GM12872 (cell line): ENCODE data around the gene TDRD6.
A peak's percentile ranks its signal among the peaks of the same experiment; 100 is the strongest.

Experiments used
- TF ChIP-seq, protein P1 (sequence below): IDR thresholded peaks from 3 replicates; pipeline ENCODE4 v1.5.1; 2011; ENCODE audit warnings: low read depth, mild to moderate bottlenecking, low read length, moderate library complexity; ENCODE audit not compliant: insufficient read depth

TDRD6 gene

DNA sequence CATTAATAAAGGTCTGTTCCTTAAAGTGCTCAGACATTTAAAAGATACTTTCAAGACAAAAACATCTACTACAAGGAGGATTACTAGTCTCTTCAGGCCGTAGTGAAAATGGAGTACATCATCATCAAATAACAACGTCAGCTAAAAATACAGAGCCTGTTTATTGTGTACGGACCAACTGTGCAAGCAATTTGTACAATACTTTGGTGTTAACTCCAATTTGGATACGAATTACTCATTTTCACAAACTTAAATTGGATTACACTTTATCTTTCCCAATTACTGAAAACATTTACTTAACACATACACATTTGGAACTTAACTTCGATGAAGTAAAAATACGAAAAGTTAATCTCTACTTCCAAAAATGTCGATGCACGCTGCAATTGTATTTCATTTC is 35.9 kb upstream of the TDRD6 start:
- TF ChIP-seq, protein P1, sequence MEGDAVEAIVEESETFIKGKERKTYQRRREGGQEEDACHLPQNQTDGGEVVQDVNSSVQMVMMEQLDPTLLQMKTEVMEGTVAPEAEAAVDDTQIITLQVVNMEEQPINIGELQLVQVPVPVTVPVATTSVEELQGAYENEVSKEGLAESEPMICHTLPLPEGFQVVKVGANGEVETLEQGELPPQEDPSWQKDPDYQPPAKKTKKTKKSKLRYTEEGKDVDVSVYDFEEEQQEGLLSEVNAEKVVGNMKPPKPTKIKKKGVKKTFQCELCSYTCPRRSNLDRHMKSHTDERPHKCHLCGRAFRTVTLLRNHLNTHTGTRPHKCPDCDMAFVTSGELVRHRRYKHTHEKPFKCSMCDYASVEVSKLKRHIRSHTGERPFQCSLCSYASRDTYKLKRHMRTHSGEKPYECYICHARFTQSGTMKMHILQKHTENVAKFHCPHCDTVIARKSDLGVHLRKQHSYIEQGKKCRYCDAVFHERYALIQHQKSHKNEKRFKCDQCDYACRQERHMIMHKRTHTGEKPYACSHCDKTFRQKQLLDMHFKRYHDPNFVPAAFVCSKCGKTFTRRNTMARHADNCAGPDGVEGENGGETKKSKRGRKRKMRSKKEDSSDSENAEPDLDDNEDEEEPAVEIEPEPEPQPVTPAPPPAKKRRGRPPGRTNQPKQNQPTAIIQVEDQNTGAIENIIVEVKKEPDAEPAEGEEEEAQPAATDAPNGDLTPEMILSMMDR: no peak

DNA sequence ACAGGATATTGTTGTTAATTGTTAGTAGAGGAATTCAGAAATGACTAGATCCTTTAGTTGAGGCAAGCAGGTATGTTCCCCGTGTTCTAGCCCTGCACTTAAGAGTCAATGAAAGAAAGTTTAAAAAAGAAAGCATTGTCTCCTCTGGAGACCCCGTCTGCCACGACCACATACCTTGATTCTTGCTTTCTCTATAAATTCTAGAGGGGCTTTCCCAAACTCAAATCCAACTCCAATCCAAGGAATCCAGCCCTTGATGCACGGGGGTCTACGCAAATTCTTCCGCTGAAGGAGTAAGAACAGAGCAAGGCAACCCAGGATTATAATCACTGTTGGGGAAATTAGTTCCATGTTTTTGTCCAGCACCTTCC is 35.5 kb upstream of the TDRD6 start:
- TF ChIP-seq, protein P1: no peak

DNA sequence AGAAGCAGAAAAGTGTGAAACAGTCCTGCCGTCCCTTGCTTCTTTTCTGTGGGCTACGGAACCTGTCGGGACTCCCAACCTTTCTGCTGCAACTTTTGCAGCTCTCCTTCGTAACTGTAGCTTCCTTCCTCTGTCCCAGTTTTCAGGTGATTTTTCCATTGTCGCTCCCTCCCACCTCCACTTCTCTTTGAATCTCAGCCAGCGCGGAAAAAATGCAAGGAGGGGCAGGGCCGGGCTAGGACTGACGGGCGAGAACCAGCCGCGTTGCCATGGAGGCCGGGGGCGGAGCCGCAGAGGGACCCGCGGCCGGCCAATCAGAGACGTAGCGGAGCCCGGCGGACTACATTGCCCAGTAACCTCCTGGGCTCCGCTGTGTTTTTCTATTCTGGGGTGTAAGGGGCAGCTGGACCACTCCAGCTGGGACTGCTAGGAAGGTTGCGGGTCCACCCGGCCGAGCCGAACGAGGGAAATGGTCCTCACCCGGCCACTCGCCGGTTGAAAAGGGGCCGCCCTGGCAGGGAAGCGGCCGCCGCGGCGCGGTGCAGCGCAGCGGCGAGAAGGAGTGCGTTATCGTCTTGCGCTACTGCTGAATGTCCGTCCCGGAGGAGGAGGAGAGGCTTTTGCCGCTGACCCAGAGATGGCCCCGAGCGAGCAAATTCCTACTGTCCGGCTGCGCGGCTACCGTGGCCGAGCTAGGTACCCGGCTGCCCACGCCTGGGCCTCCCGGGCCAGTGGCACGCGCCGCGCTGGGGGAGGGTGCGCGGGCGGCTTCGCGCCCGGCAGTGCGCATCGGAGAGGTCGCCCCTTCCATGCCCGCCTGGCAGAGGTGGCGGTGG is 34.9 kb upstream of the TDRD6 start, which contains the start of the genes CYP39A1 and SLC25A27:
Gene CYP39A1 (minus strand): TSS at position 216 of the 836 bp plus-strand sequence. CDS start 236 bp downstream, outside the sequence.
Gene SLC25A27 (plus strand): TSS at position 373 of the 836 bp plus-strand sequence. CDS start 218 bp downstream, at position 591.
- TF ChIP-seq, protein P1: no peak

DNA sequence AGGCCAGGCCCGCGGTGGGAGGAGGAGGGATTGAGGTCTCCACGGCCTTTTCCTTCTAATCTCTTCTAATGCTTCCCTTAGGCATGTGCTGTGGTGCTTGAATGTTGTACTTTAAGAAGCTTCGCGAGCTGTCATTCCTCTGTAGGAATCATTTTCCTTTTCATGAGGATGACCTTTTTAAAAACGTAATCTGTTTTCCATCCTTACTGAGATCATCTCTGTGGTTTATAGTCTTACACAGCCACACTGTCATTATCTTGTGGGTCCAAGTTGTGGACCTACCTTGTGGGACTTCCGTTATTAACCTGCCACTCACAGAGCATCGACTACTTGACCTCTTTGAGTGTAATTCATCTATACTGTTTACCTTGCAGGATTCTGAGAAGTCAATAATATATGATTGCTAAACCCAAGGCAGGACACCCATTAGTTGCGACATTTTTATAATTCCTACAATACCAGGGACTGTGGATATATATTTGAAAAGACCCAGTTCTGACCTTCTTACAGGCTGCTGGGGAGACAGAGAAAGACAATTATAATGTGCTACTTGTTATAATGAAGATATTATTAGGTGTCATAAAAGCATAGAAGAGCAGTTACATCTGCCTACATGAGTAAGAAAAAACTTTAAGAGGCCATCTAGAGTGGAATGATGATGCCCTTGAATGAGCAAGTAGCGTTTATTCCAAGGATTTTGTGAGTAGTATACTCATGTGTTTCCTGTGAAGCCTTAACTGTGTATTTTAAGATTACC is 34.1 kb upstream of the TDRD6 start:
- TF ChIP-seq, protein P1: no peak

DNA sequence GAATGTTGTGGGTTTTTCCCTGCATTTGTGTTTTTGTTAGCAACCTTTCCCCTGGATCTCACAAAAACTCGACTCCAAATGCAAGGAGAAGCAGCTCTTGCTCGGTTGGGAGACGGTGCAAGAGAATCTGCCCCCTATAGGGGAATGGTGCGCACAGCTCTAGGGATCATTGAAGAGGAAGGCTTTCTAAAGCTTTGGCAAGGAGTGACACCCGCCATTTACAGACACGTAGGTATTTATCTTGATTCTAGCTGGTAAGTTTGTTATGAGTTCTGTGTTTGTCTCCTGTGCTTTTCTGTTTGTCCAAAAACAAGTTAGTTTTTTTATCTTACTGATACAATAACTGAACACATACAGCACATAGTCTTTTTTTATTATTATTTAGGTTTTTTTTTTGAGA is 31.9 kb upstream of the TDRD6 start:
- TF ChIP-seq, protein P1: 0 out of 3 replicates have a peak, but pooled peaks have one; percentile 7

DNA sequence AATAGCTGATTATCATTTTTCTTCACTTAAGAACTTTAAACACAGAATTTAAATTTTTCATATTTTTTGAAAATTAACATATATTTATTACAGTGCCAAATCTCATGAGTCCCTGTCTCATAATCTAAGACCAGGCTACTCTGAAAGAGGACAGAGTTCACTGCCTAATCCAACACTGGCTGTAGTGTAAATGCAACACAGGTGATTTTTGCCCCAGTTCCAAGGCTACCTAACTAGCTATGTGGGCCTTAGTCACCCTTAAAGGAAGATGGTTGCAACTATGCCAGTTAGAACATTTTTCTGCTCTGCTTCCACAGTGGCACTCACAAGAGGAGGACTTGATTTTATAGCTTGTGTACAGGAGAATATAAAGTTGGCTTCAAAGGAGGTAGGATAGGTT is 30.0 kb upstream of the TDRD6 start:
- TF ChIP-seq, protein P1: no peak

DNA sequence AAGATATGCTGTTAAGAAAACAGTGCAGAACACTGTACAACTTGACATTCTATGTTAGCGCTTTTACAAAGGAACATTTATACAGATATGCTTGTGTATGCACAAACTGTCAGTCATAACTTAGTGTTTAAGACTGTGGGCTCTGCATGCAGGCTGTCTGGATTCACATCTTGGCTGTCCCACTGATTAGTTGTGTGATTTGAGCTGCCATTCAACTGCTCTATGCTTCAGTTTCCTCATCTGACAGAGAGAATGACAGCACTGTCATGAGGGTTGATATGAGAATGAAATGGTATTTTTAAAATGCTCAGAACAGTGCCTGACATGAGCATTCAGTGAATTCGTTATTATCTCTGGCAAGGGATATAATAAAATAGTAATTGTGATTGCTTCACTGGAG is 26.2 kb upstream of the TDRD6 start:
- TF ChIP-seq, protein P1: no peak
